Ascending aorta (tissue), 2 donors: ENCODE results near the gene DMRTC2. TPM values are rescaled to one million over a fixed set of nuclear protein-coding genes. Genes with fewer than 3 reads are reported as not detected.

Experiments used
- DNase-seq, 2 donors: peaks; one replicate each; pipeline ENCODE4 v3.0.0-alpha.2; 2019; ENCODE audit warnings: low spot score in 2 of 2
- H3K27ac ChIP-seq, 2 donors: fragments of 200-600 bp; sonication (generic); one replicate each; pipeline ENCODE4 v1.5.1; 2016 to 2017; ENCODE audit warnings: mild to moderate bottlenecking in 1 of 2
- H3K27me3 ChIP-seq: fragments of 200-600 bp; sonication (generic); one replicate; pipeline ENCODE4 v1.5.1; 2017
- H3K36me3 ChIP-seq, 2 donors: fragments of 200-600 bp; sonication (generic); one replicate each; pipeline ENCODE4 v1.5.1; 2016
- H3K4me1 ChIP-seq, 2 donors: fragments of 200-600 bp; sonication (generic); one replicate each; pipeline ENCODE4 v1.5.1; 2016 to 2017; ENCODE audit warnings: mild to moderate bottlenecking in 1 of 2
- H3K4me3 ChIP-seq, 2 donors: fragments of 200-600 bp; sonication (generic); one replicate each; pipeline ENCODE4 v1.5.1; 2016 to 2017; ENCODE audit warnings: mild to moderate bottlenecking in 1 of 2
- H3K9me3 ChIP-seq, 2 donors: fragments of 200-600 bp; sonication (generic); one replicate each; pipeline ENCODE4 v1.5.1; 2016
- CTCF ChIP-seq, 3 experiments: fragments of 200-600 bp in 2 of 3; fragments of 450-650 bp in 1 of 3; sonication (generic) in 2 of 3; IDR thresholded peaks; one replicate each; pipeline ENCODE4 v1.5.1; 2016 to 2019; ENCODE audit warnings: antibody characterized with exemption in 3 of 3, mild to moderate bottlenecking in 1 of 3, moderate library complexity in 1 of 3
- intact Hi-C: fragments of 100-400 bp; cut with DNase I; formaldehyde crosslinking; loops from one replicate; pipeline ENCODE4 v1.15.1; 2023
- total RNA-seq: library from RNA; depleted of rRNA; stranded (reverse); fragments of >200 nt; gene quantifications from one replicate; pipeline ENCODE4 v1.1.0, GENCODE V29; 2016

DMRTC2 gene
- total RNA-seq, 1 donor from 2014 or later = not detected

GRCh38 chr19:41853344-41853743 lies 8.5 kb downstream of the DMRTC2 start:
- Histone ChIP-seq H3K36me3 (no peaks in the 10 kb centered on the region), H3K9me3 (no peaks in the 10 kb centered on the region), H3K27ac (no peak overlapping the region), H3K4me3 (no peak overlapping the region), H3K4me1 (no peaks in the 10 kb centered on the region), H3K27me3 (no peaks in the 10 kb centered on the region)
- intact Hi-C loops = loop anchor here (10.0 kb wide), 1 partner anchor 551 kb away; no protein-coding TSS in a partner anchor
- no peak for TF ChIP-seq CTCF (IDR thresholded peaks at IDR 0.05)
- DNase-seq = no peak

GRCh38 chr19:41853768-41854167 lies 8.9 kb downstream of the DMRTC2 start:
- TF ChIP-seq CTCF (IDR thresholded peaks at IDR 0.05) = no peak
- no peak overlapping the region for H3K4me3 ChIP-seq
- intact Hi-C loops = loop anchor here (10.0 kb wide), 1 partner anchor 551 kb away; no protein-coding TSS in a partner anchor
- H3K36me3 ChIP-seq = no peaks in the 10 kb centered on the region
- DNase-seq = no peak
- H3K9me3 ChIP-seq = no peaks in the 10 kb centered on the region
- no peak overlapping the region for H3K27ac ChIP-seq
- no peaks in the 10 kb centered on the region for H3K27me3 ChIP-seq
- no peaks in the 10 kb centered on the region for H3K4me1 ChIP-seq

DNA sequence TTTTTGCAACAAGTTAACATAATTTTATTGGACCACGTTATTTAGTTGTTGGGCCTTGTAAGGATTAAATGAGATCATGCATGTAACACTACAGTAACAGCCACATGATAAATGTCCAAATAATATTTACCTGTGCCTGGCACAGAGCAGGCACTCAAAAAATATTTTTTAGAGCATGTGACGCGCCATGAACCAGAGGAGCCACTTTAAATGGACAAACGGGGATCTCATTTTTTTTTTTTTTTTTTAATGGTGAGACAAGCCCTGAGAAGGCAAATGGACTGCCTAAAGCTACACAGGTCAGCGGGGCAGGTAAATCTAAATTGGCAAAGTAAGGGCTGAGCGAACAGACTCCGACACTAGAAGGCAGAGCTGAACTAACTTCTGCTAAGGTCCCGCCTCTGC lies 14.4 kb downstream of the DMRTC2 start:
- Histone ChIP-seq H3K27me3 (no peaks in the 10 kb centered on the region), H3K27ac (peak overlapping the region; percentile 14 to 92), H3K4me1 (peaks cover 23 to 27% of the 10 kb centered on the region in 2 donors), H3K9me3 (no peaks in the 10 kb centered on the region), H3K36me3 (peaks cover 29 to 32% of the 10 kb centered on the region in 2 donors), H3K4me3 (peak overlapping the region; percentile 44 to 99)
- intact Hi-C loops = loop anchor here (1.0 to 10.0 kb wide), 2 partner anchors 99 to 546 kb away; no protein-coding TSS in a partner anchor
- TF ChIP-seq CTCF (IDR thresholded peaks at IDR 0.05) = no peak
- no peak for DNase-seq

DNA sequence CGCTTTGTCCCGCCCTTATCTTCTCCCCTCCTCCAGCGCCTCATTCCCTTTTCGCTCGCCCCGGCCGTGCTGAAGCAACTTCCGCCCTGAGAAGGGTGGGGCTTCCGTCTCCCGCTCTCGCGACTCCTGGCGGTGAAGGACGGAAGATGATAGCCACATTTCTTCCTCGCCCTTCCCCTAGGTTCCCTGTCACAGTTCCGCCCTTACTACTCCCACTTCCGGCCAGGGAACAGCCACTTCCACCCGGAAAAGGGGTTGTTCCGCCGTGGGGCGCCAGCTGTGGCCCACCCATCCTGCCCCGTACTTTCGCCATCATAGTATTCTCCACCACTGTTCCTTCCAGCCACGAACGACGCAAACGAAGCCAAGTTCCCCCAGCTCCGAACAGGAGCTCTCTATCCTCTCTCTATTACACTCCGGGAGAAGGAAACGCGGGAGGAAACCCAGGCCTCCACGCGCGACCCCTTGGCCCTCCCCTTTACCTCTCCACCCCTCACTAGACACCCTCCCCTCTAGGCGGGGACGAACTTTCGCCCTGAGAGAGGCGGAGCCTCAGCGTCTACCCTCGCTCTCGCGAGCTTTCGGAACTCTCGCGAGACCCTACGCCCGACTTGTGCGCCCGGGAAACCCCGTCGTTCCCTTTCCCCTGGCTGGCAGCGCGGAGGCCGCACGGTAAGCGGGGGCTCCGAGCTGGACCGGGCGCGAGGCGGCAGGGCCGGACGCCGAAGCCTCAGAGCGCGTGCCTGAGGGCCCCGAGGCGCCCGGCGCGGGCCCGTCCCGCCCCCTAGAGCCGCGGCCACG lies 15.0 kb downstream of the DMRTC2 start, which contains the start of gene RPS19:
Gene RPS19, plus strand, starts transcription at position 638 of the 801 bp plus-strand sequence. CDS start 520 bp downstream, outside the sequence.
- no peaks in the 10 kb centered on the region for H3K9me3 ChIP-seq
- intact Hi-C loops = loop anchor here (1.0 to 10.0 kb wide), 4 partner anchors 24 to 545 kb away; partner anchors contain the start of gene ZNF574
- TF ChIP-seq CTCF (IDR thresholded peaks at IDR 0.05) = peak; percentile 60 to 63 (median 60)

DNA sequence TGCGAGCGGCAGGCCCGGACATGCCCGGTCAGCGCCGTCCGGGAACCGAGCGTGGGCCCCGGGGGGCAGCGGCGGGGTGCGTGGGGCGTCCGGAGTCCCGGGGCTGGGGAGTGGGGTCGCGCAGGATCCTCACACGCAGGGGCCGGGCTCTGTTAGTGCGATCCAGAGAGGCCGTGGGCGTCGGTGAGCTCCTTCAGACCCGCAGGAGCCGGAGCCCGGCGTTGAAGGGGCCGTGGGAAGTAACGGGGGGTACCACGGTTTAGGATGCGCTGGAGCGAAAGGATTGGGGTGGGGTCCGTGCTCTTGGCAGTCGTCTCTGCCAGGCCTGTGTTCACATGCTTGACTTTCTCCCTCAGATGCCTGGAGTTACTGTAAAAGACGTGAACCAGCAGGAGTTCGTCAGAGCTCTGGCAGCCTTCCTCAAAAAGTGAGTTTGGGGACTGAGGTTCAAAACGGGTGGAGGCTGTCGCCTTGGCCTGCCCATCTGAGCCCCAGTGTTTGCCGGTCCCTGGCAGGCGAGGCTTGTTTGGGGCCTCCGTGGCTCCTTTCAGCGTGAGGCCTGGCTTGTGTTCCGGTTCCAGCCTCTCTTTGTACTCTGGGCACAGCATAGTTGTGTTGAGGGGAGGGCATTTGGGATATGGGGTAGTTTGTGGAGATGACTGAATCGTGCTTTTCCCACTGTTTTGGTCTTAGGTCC lies 15.7 kb downstream of the DMRTC2 start:
- Histone ChIP-seq H3K4me3 (peak overlapping the region; percentile 83 to 99), H3K4me1 (peaks cover 25 to 27% of the 10 kb centered on the region in 2 donors), H3K27ac (peak overlapping the region; percentile 92 to 95), H3K9me3 (no peaks in the 10 kb centered on the region), H3K27me3 (no peaks in the 10 kb centered on the region), H3K36me3 (peaks cover 43 to 45% of the 10 kb centered on the region in 2 donors)
- TF ChIP-seq CTCF (IDR thresholded peaks at IDR 0.05) = no peak
- DNase-seq = no peak
- intact Hi-C loops = loop anchor here (1.0 to 5.0 kb wide), 2 partner anchors 24 to 217 kb away; partner anchors contain the start of gene ZNF574

More for the DNA sequence above, 15.0 kb downstream of the DMRTC2 start, which contains the start of gene RPS19:
- Histone ChIP-seq H3K27me3 (no peaks in the 10 kb centered on the region), H3K4me3 (peak within 1 kb of the TSS; percentile 83 to 99), H3K4me1 (peaks cover 23 to 27% of the 10 kb centered on the region in 2 donors), H3K36me3 (peaks cover 35 to 38% of the 10 kb centered on the region in 2 donors), H3K27ac (peak within 1 kb of the TSS; percentile 92 to 95)
- DNase-seq = peak; percentile 92 to 99
